Loucy (cell line): ENCODE measurements around the gene GLI1.
"Not testable (repeated sequence)": the region's sequence is repeated elsewhere in the genome, so short reads cannot be mapped to it uniquely, and the experiment has no call there.

Experiments
- H2AFZ ChIP-seq: fragments of 200-600 bp; sonication (generic); 2 replicates; pipeline ENCODE4 v1.6.0; 2016; ENCODE audit warnings: antibody characterized with exemption, mild to moderate bottlenecking, low read length, moderate library complexity
- H3F3A ChIP-seq: fragments of 200-600 bp; 2 replicates; pipeline ENCODE4 v1.6.0; 2016; ENCODE audit warnings: antibody characterized with exemption, low read depth, mild to moderate bottlenecking
- H3K27me3 ChIP-seq: fragments of 200-600 bp; sonication (generic); 2 replicates; pipeline ENCODE4 v1.6.1; 2014; ENCODE audit warnings: low read length, mild to moderate bottlenecking; ENCODE audit not compliant: insufficient read depth, poor library complexity, severe bottlenecking
- H3K36me3 ChIP-seq: fragments of 200-600 bp; sonication (generic); 2 replicates; pipeline ENCODE4 v1.6.1; 2016; ENCODE audit warnings: low read length; ENCODE audit not compliant: insufficient read depth
- H3K4me1 ChIP-seq: fragments of 200-600 bp; sonication (generic); 2 replicates; pipeline ENCODE4 v1.5.1; 2014; ENCODE audit warnings: low read length, mild to moderate bottlenecking; ENCODE audit not compliant: insufficient read depth, poor library complexity, severe bottlenecking
- H3K4me2 ChIP-seq: fragments of 200-600 bp; sonication (generic); 2 replicates; pipeline ENCODE4 v1.6.0; 2014; ENCODE audit warnings: antibody characterized with exemption, low read length, low read depth, mild to moderate bottlenecking; ENCODE audit not compliant: poor library complexity, severe bottlenecking
- H3K4me3 ChIP-seq: fragments of 200-600 bp; sonication (generic); 2 replicates; pipeline ENCODE4 v1.5.1; 2014; ENCODE audit warnings: low read length, mild to moderate bottlenecking, mixed read lengths; ENCODE audit not compliant: poor library complexity, severe bottlenecking
- H3K79me2 ChIP-seq: fragments of 200-600 bp; sonication (generic); 2 replicates; pipeline ENCODE4 v1.6.1; 2014; ENCODE audit warnings: low read length; ENCODE audit not compliant: insufficient read depth
- H3K9ac ChIP-seq: fragments of 200-600 bp; sonication (generic); 2 replicates; pipeline ENCODE4 v1.6.0; 2014; ENCODE audit warnings: mild to moderate bottlenecking, low read depth, low read length, moderate library complexity; ENCODE audit not compliant: poor library complexity, severe bottlenecking
- H3K9me2 ChIP-seq: fragments of 200-600 bp; sonication (generic); replicated peaks from 2 replicates; pipeline ENCODE4 v1.6.1; 2016; ENCODE audit warnings: low read depth, low read length, mixed read lengths
- H3K9me3 ChIP-seq: fragments of 200-600 bp; sonication (generic); 2 replicates; pipeline ENCODE4 v1.6.1; 2014; ENCODE audit warnings: mild to moderate bottlenecking, antibody characterized with exemption, low read length, low read depth; ENCODE audit not compliant: insufficient read depth
- H4K20me1 ChIP-seq: fragments of 200-600 bp; sonication (generic); 2 replicates; pipeline ENCODE4 v1.6.0; 2014; ENCODE audit warnings: antibody characterized with exemption, low read length, mild to moderate bottlenecking; ENCODE audit not compliant: insufficient read depth, poor library complexity, severe bottlenecking
- EZH2phosphoT487 ChIP-seq: fragments of 200-600 bp; IDR thresholded peaks from 2 replicates; pipeline ENCODE4 v1.6.1; 2018; ENCODE audit warnings: antibody characterized with exemption, mild to moderate bottlenecking, moderate library complexity, borderline replicate concordance
- TF ChIP-seq, protein P1 (sequence below): fragments of 200-600 bp; sonication (generic); conservative IDR thresholded peaks from 2 replicates; pipeline ENCODE4 v1.5.1; 2014; ENCODE audit warnings: mild to moderate bottlenecking, antibody characterized with exemption, low read length

GLI1 gene

DNA sequence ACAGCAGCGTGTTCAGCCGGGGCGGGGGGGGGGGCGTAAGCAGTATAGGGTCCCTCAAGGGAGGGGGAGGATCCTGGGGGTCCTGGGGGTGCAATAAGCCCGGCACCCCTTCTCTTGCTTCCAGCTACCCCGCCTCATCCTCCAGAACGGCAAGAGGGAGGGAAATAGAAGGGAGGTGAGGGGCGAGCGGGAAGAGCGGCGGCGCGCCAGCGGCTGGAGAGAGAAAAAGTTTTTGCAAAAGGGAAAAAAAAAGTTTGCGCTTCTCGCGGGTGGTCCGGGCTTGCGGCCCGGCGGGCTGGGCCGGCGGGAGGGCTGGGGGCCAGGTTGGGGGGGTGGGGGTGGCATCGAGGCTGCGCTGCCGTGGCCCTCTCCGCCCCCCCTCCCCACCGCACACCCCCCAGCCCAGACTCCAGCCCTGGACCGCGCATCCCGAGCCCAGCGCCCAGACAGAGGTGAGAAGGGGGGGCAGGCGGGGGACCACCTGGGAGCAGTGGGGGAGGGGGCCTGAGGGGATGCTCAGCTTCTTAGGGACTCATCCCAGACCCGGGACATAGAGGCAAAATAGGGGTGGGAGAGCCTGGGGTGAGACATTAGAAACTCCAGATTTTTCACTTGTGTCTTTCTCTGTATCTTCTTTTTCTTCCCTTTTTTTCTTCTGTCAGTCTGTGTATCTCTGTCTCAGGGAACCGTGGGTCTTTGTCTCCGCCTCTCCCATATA, at the start of gene GLI1:
Gene GLI1 (plus strand): TSS at position 36 of the 718 bp plus-strand sequence. CDS start 3,907 bp downstream, outside the sequence.
- Histone ChIP-seq H3K79me2 (no peaks in the 10 kb centered on the region), H3K9me3 (no peaks in the 10 kb centered on the region), H3K9me2 (no peaks in the 10 kb centered on the region), H2AFZ (peak within 1 kb of the TSS; percentile 98), H4K20me1 (no peaks in the 10 kb centered on the region), H3K4me3 (peak within 1 kb of the TSS; percentile 78), H3F3A (peaks cover 2% of the 10 kb centered on the region; the same call in 1 of the 2 replicates), H3K4me1 (peaks cover 28% of the 10 kb centered on the region), H3K27me3 (no peaks in the 10 kb centered on the region), H3K36me3 (no peaks in the 10 kb centered on the region), H3K9ac (peak within 1 kb of the TSS; percentile 90), H3K4me2 (peak within 1 kb of the TSS; percentile 82)
- TF ChIP-seq EZH2phosphoT487: no peak
- TF ChIP-seq, protein P1, sequence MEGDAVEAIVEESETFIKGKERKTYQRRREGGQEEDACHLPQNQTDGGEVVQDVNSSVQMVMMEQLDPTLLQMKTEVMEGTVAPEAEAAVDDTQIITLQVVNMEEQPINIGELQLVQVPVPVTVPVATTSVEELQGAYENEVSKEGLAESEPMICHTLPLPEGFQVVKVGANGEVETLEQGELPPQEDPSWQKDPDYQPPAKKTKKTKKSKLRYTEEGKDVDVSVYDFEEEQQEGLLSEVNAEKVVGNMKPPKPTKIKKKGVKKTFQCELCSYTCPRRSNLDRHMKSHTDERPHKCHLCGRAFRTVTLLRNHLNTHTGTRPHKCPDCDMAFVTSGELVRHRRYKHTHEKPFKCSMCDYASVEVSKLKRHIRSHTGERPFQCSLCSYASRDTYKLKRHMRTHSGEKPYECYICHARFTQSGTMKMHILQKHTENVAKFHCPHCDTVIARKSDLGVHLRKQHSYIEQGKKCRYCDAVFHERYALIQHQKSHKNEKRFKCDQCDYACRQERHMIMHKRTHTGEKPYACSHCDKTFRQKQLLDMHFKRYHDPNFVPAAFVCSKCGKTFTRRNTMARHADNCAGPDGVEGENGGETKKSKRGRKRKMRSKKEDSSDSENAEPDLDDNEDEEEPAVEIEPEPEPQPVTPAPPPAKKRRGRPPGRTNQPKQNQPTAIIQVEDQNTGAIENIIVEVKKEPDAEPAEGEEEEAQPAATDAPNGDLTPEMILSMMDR: no peak

DNA sequence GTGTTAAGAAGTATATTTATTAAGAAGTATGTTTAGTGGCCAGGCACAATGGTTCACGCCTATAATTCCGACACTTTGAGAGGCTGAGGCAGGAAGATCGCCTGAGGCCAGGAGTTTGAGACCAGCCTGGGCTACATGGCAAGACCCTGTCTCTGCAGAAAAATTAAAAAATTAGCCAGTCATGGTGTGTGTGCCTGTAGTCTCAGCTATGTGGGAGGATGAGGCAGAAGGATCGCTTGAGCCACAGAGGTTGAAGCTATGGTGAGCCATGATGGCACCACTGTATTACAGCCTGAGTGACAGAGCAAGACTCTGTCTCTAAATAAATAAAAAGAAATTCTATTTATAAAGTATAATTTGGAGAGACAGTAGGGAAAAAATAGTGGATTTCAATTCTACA, 49.1 kb upstream of the GLI1 start:
- H3K4me3 ChIP-seq: no peak overlapping the region
- H3K27me3 ChIP-seq: no peaks in the 10 kb centered on the region
- H3K4me2 ChIP-seq: no peak overlapping the region
- no peaks in the 10 kb centered on the region for H4K20me1 ChIP-seq
- no peaks in the 10 kb centered on the region for H3K9me3 ChIP-seq
- H3K9ac ChIP-seq: no peak overlapping the region
- no peaks in the 10 kb centered on the region for H3K9me2 ChIP-seq
- no peaks in the 10 kb centered on the region for H3K36me3 ChIP-seq
- TF ChIP-seq, protein P1: no peak
- H3F3A ChIP-seq: no peaks in the 10 kb centered on the region
- H2AFZ ChIP-seq: no peak overlapping the region
- peaks cover 5% of the 10 kb centered on the region for H3K4me1 ChIP-seq
- peaks cover 8% of the 10 kb centered on the region; the same call in 1 of the 2 replicates for H3K79me2 ChIP-seq

DNA sequence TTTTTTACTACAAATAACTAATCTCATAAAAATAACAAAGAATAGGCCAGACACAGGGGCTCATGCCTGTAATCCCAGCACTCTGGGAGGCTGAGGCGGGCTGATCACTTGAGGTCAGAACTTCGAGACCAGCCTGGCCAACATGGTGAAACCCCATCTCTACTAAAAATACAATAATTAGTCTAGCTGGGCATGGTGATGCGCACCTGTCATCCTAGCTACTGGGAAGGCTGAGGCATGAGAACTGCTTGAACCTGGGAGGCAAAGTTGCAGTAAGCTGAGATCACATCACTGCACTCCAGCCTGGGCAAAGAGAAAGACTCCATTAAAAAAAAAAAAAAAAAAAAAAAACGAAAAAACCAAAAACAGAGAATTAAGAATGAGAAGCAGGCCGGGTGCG, 45.4 kb upstream of the GLI1 start:
- not testable (repeated sequence) for H3F3A ChIP-seq, H3K36me3 ChIP-seq, H3K9me3 ChIP-seq, H4K20me1 ChIP-seq, H3K9ac ChIP-seq, H3K4me3 ChIP-seq, H3K79me2 ChIP-seq, H3K4me1 ChIP-seq, H3K9me2 ChIP-seq, H3K27me3 ChIP-seq, H3K4me2 ChIP-seq, H2AFZ ChIP-seq

DNA sequence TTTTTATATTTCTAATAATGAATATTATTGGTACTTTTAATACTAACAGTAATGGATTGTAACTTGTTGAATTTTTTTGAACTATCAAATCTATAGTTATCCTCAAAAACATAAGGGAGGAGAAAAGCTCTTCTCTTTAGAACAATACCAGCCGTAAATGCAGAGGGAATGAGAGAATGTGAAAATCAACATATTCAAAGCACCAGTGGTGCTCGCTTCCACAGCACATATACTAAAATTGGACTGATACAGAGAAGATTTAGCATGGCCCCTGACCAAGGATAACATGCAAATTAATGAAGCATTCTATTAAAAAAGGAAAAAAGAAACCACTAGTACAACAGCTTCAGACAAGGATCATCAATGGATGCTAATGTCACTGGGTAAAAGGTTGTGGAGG, 44.5 kb upstream of the GLI1 start:
- Histone ChIP-seq H3K9me3 (no peaks in the 10 kb centered on the region), H3K9me2 (no peaks in the 10 kb centered on the region), H3K4me1 (peaks cover 5% of the 10 kb centered on the region), H3K4me2 (no peak overlapping the region), H3F3A (no peaks in the 10 kb centered on the region), H3K79me2 (no peaks in the 10 kb centered on the region), H3K4me3 (no peak overlapping the region), H3K27me3 (no peaks in the 10 kb centered on the region), H3K9ac (no peak overlapping the region), H3K36me3 (no peaks in the 10 kb centered on the region), H2AFZ (no peak overlapping the region), H4K20me1 (no peaks in the 10 kb centered on the region)
- no peak for TF ChIP-seq EZH2phosphoT487
- TF ChIP-seq, protein P1: no peak
